H1 (cell line): ENCODE data around the gene MRPS27. TPM values are rescaled to one million over a fixed set of nuclear protein-coding genes. Genes with fewer than 3 reads are reported as not detected.

Experiments used
- CTCF ChIA-PET: fragments of 300-600 bp; sonication (Branson Sonifier 250); formaldehyde crosslinking; loops from one replicate; lab custom pipeline; 2021; ENCODE audit not compliant: partially characterized antibody; lab: Charles Lee
- POLR2A ChIA-PET: fragments of 300-600 bp; sonication (Branson Sonifier 250); formaldehyde crosslinking; loops from one replicate; lab custom pipeline; 2021; ENCODE audit warnings: inconsistent platforms; ENCODE audit not compliant: partially characterized antibody; lab: Charles Lee
- DNase-seq, 2 experiments: peaks; one replicate each; pipeline versions ENCODE4 v3.0.0 to v3.0.0-alpha.2; 2010 to 2022; ENCODE audit warnings: low spot score in 2 of 2, low read depth in 1 of 2, mixed read lengths in 1 of 2
- FAIRE-seq: peaks from 2 replicates; lab custom pipeline; 2011; peaks lifted over from hg19 to GRCh38; lab: Jason Lieb, UNC
- H2AFZ ChIP-seq: 2 replicates; pipeline ENCODE4 v1.8.1; 2012; ENCODE audit warnings: low read length, inconsistent platforms
- H2AK5ac ChIP-seq: 2 replicates; pipeline ENCODE4 v1.6.1; 2013; ENCODE audit warnings: low read depth, low read length
- H2BK120ac ChIP-seq: replicated peaks from 2 replicates; pipeline ENCODE3; 2013; ENCODE audit warnings: low read depth, low read length, inconsistent platforms
- H2BK12ac ChIP-seq: 2 replicates; pipeline ENCODE4 v1.6.1; 2013; ENCODE audit warnings: low read depth, low read length
- H2BK15ac ChIP-seq: 2 replicates; pipeline ENCODE4 v1.6.1; 2013; ENCODE audit warnings: low read length
- H2BK20ac ChIP-seq: 2 replicates; pipeline ENCODE4 v1.6.1; 2013; ENCODE audit warnings: low read length
- H2BK5ac ChIP-seq: 2 replicates; pipeline ENCODE4 v1.6.1; 2013; ENCODE audit warnings: low read depth, low read length
- H3K14ac ChIP-seq: 2 replicates; pipeline ENCODE4 v1.6.1; 2013; ENCODE audit warnings: inconsistent platforms; ENCODE audit not compliant: insufficient read length
- H3K18ac ChIP-seq: 2 replicates; pipeline ENCODE4 v1.6.1; 2013; ENCODE audit warnings: low read length; ENCODE audit errors: extremely low read depth
- H3K23ac ChIP-seq: 2 replicates; pipeline ENCODE4 v1.6.1; 2013; ENCODE audit warnings: inconsistent platforms; ENCODE audit not compliant: insufficient read length
- H3K23me2 ChIP-seq: 2 replicates; pipeline ENCODE4 v1.6.1; 2013; ENCODE audit warnings: low read depth, low read length
- H3K27ac ChIP-seq: 2 replicates; pipeline ENCODE4 v1.6.1; 2011; ENCODE audit warnings: low read depth, low read length, inconsistent platforms
- H3K27me3 ChIP-seq, 4 experiments: replicated peaks in 1 of 4; 1 replicate in 1 of 4; 2 replicates in 3 of 4; pipeline versions ENCODE4 v1.6.1 to v1.8.1; 2011 to 2013; ENCODE audit warnings: low read length in 3 of 4, mild to moderate bottlenecking in 3 of 4, inconsistent platforms in 2 of 4, mixed read lengths in 2 of 4, moderate library complexity in 1 of 4; ENCODE audit not compliant: control insufficient read depth in 3 of 4, insufficient read depth in 3 of 4; ENCODE audit errors: extremely low read depth in 1 of 4
- H3K36me3 ChIP-seq, 4 experiments: 2 replicates each; pipeline versions ENCODE4 v1.6.1 to v1.8.1; 2011 to 2013; ENCODE audit warnings: mild to moderate bottlenecking in 4 of 4, low read length in 3 of 4, moderate library complexity in 2 of 4, control low read depth in 1 of 4, inconsistent platforms in 1 of 4; ENCODE audit not compliant: insufficient read depth in 4 of 4, control insufficient read depth in 2 of 4
- H3K4ac ChIP-seq: replicated peaks from 2 replicates; pipeline ENCODE3; 2013; ENCODE audit warnings: low read length, low read depth, mixed read lengths, inconsistent platforms; ENCODE audit not compliant: insufficient read length
- H3K4me1 ChIP-seq, 4 experiments: replicated peaks in 1 of 4; 1 replicate in 1 of 4; 2 replicates in 3 of 4; pipeline versions ENCODE4 v1.6.1 to v1.8.1; 2011 to 2013; ENCODE audit warnings: low read length in 3 of 4, inconsistent platforms in 2 of 4, mixed read lengths in 1 of 4; ENCODE audit not compliant: insufficient read depth in 4 of 4, control insufficient read depth in 3 of 4
- H3K4me2 ChIP-seq, 2 experiments: 2 replicates each; pipeline versions ENCODE4 v1.6.1 to v1.8.1; 2011 to 2013; ENCODE audit warnings: low read depth in 2 of 2, low read length in 2 of 2, control low read depth in 1 of 2, inconsistent platforms in 1 of 2, mild to moderate bottlenecking in 1 of 2; ENCODE audit not compliant: insufficient read depth in 1 of 2
- H3K4me3 ChIP-seq, 4 experiments: fragments of 200-600, 300-600 bp in 1 of 4; sonication (generic), shearing (Covaris generic), sonication (Bioruptor Twin) in 1 of 4; 2 replicates each; pipeline versions ENCODE4 v1.5.1 to v1.8.1; 2011 to 2016; ENCODE audit warnings: low read length in 4 of 4, low read depth in 3 of 4, control low read depth in 2 of 4, inconsistent platforms in 2 of 4, mild to moderate bottlenecking in 2 of 4, mixed read lengths in 1 of 4, moderate library complexity in 1 of 4; ENCODE audit not compliant: insufficient read depth in 2 of 4; ENCODE audit errors: extremely low read depth in 1 of 4
- H3K56ac ChIP-seq: replicated peaks from 2 replicates; pipeline ENCODE3; 2013; ENCODE audit warnings: low read depth, mild to moderate bottlenecking, mixed read lengths, low read length, inconsistent platforms; ENCODE audit not compliant: insufficient read length
- H3K79me1 ChIP-seq: 2 replicates; pipeline ENCODE4 v1.6.1; 2013; ENCODE audit warnings: low read depth, low read length, control low read depth
- H3K79me2 ChIP-seq, 2 experiments: 2 replicates each; pipeline versions ENCODE4 v1.6.1 to v1.8.1; 2012 to 2013; ENCODE audit warnings: low read length in 2 of 2, mild to moderate bottlenecking in 2 of 2, inconsistent platforms in 1 of 2; ENCODE audit not compliant: insufficient read depth in 2 of 2, control insufficient read depth in 1 of 2
- H3K9ac ChIP-seq, 4 experiments: replicated peaks in 1 of 4; 1 replicate in 1 of 4; 2 replicates in 3 of 4; pipeline versions ENCODE4 v1.6.1 to v1.8.1; 2011 to 2013; ENCODE audit warnings: low read depth in 3 of 4, low read length in 3 of 4, control low read depth in 2 of 4, mild to moderate bottlenecking in 2 of 4, moderate library complexity in 2 of 4, inconsistent platforms in 1 of 4; ENCODE audit errors: extremely low read depth in 1 of 4
- H3K9me3 ChIP-seq, 2 experiments: 2 replicates each; pipeline versions ENCODE4 v1.6.1 to v1.8.1; 2012 to 2013; ENCODE audit warnings: mild to moderate bottlenecking in 2 of 2, moderate library complexity in 2 of 2, control low read depth in 1 of 2, inconsistent platforms in 1 of 2, low read depth in 1 of 2, low read length in 1 of 2, mixed read lengths in 1 of 2; ENCODE audit not compliant: insufficient read depth in 2 of 2
- H4K20me1 ChIP-seq, 2 experiments: replicated peaks in 1 of 2; 2 replicates each; pipeline versions ENCODE3 to v1.8.1; 2011 to 2013; ENCODE audit warnings: inconsistent platforms in 2 of 2, low read length in 2 of 2, mild to moderate bottlenecking in 1 of 2; ENCODE audit not compliant: insufficient read depth in 2 of 2, control insufficient read depth in 1 of 2
- H4K5ac ChIP-seq: 2 replicates; pipeline ENCODE4 v1.6.1; 2013; ENCODE audit warnings: low read length, low read depth, mixed read lengths, inconsistent platforms; ENCODE audit not compliant: insufficient read length
- H4K8ac ChIP-seq: 2 replicates; pipeline ENCODE4 v1.8.0; 2013; ENCODE audit warnings: mild to moderate bottlenecking, moderate library complexity, low read length, inconsistent platforms; ENCODE audit not compliant: insufficient read depth; ENCODE audit errors: extremely low read depth
- H4K91ac ChIP-seq: replicated peaks from 2 replicates; pipeline ENCODE3; 2013; ENCODE audit warnings: low read length, mixed read lengths, inconsistent platforms; ENCODE audit not compliant: insufficient read length
- ASH2L ChIP-seq: fragments of 200-600, 300-600 bp; sonication (generic); IDR thresholded peaks from one replicate; pipeline ENCODE4 v1.7.1; 2017; ENCODE audit warnings: low read length
- BRCA1 ChIP-seq: IDR thresholded peaks from 2 replicates; pipeline ENCODE4 v1.6.1; 2012; ENCODE audit warnings: low read depth, low read length, improper control_type of control experiment
- GTF2F1 ChIP-seq: IDR thresholded peaks from 2 replicates; pipeline ENCODE4 v1.6.1; 2012; ENCODE audit warnings: low read depth, low read length, improper control_type of control experiment, borderline replicate concordance
- KDM1A ChIP-seq: fragments of 200-600, 300-600 bp; sonication (generic); IDR thresholded peaks from 2 replicates; pipeline ENCODE4 v1.7.1; 2016; ENCODE audit warnings: mild to moderate bottlenecking, low read length, borderline replicate concordance
- NANOG ChIP-seq: IDR thresholded peaks from 2 replicates; pipeline ENCODE4 v1.6.1; 2011; ENCODE audit warnings: low read length, low read depth, mild to moderate bottlenecking, inconsistent platforms; ENCODE audit not compliant: insufficient read depth, poor library complexity, severe bottlenecking
- RAD21 ChIP-seq, 2 experiments: IDR thresholded peaks in 1 of 2; conservative IDR thresholded peaks in 1 of 2; 2 replicates each; pipeline ENCODE4 v1.6.1; 2011; ENCODE audit warnings: low read depth in 2 of 2, low read length in 2 of 2, improper control_type of control experiment in 1 of 2, inconsistent platforms in 1 of 2, mild to moderate bottlenecking in 1 of 2, moderate library complexity in 1 of 2
- SRF ChIP-seq: IDR thresholded peaks from 2 replicates; pipeline ENCODE4 v1.6.1; 2011; ENCODE audit warnings: mild to moderate bottlenecking, low read depth, low read length, moderate library complexity
- SUZ12 ChIP-seq: fragments of 200-600 bp; sonication (generic); IDR thresholded peaks from 2 replicates; pipeline ENCODE4 v1.6.1; 2012; ENCODE audit warnings: mild to moderate bottlenecking, inconsistent platforms, low read length, moderate library complexity, mixed read lengths
- YY1 ChIP-seq: IDR thresholded peaks from 2 replicates; pipeline ENCODE4 v1.6.1; 2011; ENCODE audit warnings: low read depth, mild to moderate bottlenecking, low read length
- WGBS, 2 experiments: shearing (Covaris generic) in 1 of 2; methylation state at CpG; one replicate each; pipeline versions ENCODE4 v1.1.6 to v1.1.7; 2013 to 2015; ENCODE audit warnings: low lambda C conversion rate in 2 of 2, mixed read lengths in 2 of 2, inconsistent platforms in 1 of 2, low coverage in 1 of 2, missing lambda C conversion rate in 1 of 2; ENCODE audit not compliant: insufficient replicate concordance in 2 of 2, insufficient coverage in 1 of 2, insufficient read length in 1 of 2; ENCODE audit errors: extremely low coverage in 1 of 2, missing lambda C conversion rate in 1 of 2; 5-methylcytosine and 5-hydroxymethylcytosine counted together
- polyA plus RNA-seq, 7 experiments: library from polyadenylated mRNA; depleted of rRNA in 3 of 7; stranded (reverse) in 5 of 7; unstranded in 2 of 7; fragments of >200 nt in 5 of 7; fragments of 200-250 nt in 2 of 7; gene quantifications; 1 replicate in 5 of 7; 2 replicates in 1 of 7; 4 replicates in 1 of 7; pipeline versions ENCODE4 v1.2.1 to v1.2.3, GENCODE V29; 2011 to 2013; ENCODE audit warnings: missing spikeins in 2 of 7, mixed read lengths in 2 of 7
- total RNA-seq: library from RNA; stranded (reverse); fragmentation: NEBNext Ultra II Directional; extraction: Animal tissue kit (Norgen Biotek cat#: 25700); gene quantifications from 2 replicates; pipeline ENCODE4 v1.2.1, GENCODE V29; 2021
- TF ChIP-seq, protein P1 (sequence below), 3 experiments: IDR thresholded peaks; 1 replicate in 2 of 3; 2 replicates in 1 of 3; pipeline versions ENCODE4 v1.5.1 to v1.6.1; 2011; ENCODE audit warnings: low read length in 3 of 3, mild to moderate bottlenecking in 3 of 3, inconsistent platforms in 2 of 3, low read depth in 1 of 3, moderate library complexity in 1 of 3; ENCODE audit not compliant: insufficient read depth in 1 of 3; ENCODE audit errors: control extremely low read depth in 1 of 3

The MRPS27 gene
- total and polyA plus RNA-seq, 2 of the 8 experiments (the other 6 are each of a cell fraction or from before 2014, with no cell fraction given), result 93.2 to 102 TPM

DNA sequence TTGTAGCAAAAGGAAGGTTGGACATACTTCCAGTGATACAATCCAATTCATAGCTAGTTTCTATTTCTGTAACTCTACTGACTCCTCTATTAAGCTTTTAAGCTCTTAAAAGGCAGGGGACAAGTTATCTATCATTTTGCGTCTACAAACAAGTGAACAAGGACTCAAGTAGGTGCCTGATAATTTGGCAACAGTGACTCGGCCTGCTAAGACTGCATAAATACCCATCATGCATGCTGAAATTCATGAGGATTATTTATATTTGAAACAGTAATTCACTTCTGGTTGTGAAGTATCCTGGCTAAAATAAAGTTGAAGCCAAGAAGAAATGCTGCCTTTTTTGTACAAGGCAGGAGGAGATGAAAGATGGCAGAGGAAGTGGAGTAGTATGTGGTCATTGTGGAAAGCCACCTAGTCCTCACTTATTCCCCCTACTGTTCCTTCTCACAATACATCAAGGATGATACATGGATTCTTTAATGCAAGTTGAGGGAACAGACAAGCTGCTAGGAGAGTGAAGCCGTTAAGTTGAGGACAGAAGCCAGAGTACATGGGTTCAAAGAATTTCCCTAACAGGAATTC lies 74.0 kb downstream of the MRPS27 start:
- no peak overlapping the region for H4K8ac ChIP-seq
- peaks cover 0 to 1% of the 10 kb centered on the region in 2 experiments for H4K20me1 ChIP-seq
- no peaks in the 10 kb centered on the region for H3K27me3 ChIP-seq
- ChIA-PET POLR2A (no interaction called here), CTCF (interaction anchor here (0.9 to 2.5 kb wide), 13 partner anchors 10 to 69 kb away, joined by 3 to 19 read pairs (median 6); no protein-coding TSS in a partner anchor)
- H3K23me2 ChIP-seq, result no peaks in the 10 kb centered on the region
- H3K9me3 ChIP-seq, result no peaks in the 10 kb centered on the region
- no peak overlapping the region for H2BK20ac ChIP-seq
- no peak overlapping the region for H3K9ac ChIP-seq
- 89% methylated on average over 3 of the region's 3 CpGs; no CpG with 5 or more reads in 1 of the 2 experiments for WGBS, 2 experiments
- DNase-seq (no peak), FAIRE-seq (no peak)
- no peak overlapping the region for H3K14ac ChIP-seq
- no peak overlapping the region for H2AFZ ChIP-seq
- no peak overlapping the region for H4K5ac ChIP-seq
- no peak overlapping the region for H3K27ac ChIP-seq
- no peak overlapping the region for H3K4ac ChIP-seq
- H3K4me2 ChIP-seq, result no peak overlapping the region
- H3K4me3 ChIP-seq, result no peak overlapping the region
- H3K23ac ChIP-seq, result no peak overlapping the region
- peaks cover 8 to 14% (median 11%) of the 10 kb centered on the region in 4 experiments for H3K4me1 ChIP-seq
- H2BK15ac ChIP-seq, result no peak overlapping the region
- no peak overlapping the region for H2AK5ac ChIP-seq
- H2BK12ac ChIP-seq, result no peak overlapping the region
- no peaks in the 10 kb centered on the region for H3K36me3 ChIP-seq
- no peaks in the 10 kb centered on the region for H3K79me1 ChIP-seq
- no peak overlapping the region for H2BK5ac ChIP-seq
- no peak overlapping the region for H3K18ac ChIP-seq
- no peak overlapping the region for H2BK120ac ChIP-seq
- no peak overlapping the region for H3K56ac ChIP-seq
- no peak overlapping the region for H4K91ac ChIP-seq
- peaks cover 0 to 27% of the 10 kb centered on the region in 2 experiments; a peak in 2 of 4 replicates for H3K79me2 ChIP-seq
- TF ChIP-seq, protein P1, sequence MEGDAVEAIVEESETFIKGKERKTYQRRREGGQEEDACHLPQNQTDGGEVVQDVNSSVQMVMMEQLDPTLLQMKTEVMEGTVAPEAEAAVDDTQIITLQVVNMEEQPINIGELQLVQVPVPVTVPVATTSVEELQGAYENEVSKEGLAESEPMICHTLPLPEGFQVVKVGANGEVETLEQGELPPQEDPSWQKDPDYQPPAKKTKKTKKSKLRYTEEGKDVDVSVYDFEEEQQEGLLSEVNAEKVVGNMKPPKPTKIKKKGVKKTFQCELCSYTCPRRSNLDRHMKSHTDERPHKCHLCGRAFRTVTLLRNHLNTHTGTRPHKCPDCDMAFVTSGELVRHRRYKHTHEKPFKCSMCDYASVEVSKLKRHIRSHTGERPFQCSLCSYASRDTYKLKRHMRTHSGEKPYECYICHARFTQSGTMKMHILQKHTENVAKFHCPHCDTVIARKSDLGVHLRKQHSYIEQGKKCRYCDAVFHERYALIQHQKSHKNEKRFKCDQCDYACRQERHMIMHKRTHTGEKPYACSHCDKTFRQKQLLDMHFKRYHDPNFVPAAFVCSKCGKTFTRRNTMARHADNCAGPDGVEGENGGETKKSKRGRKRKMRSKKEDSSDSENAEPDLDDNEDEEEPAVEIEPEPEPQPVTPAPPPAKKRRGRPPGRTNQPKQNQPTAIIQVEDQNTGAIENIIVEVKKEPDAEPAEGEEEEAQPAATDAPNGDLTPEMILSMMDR (IDR thresholded peaks at IDR 0.05; ENCODE audit: control extremely low read depth in 1 of 3, insufficient read depth in 1 of 3, low read depth in 1 of 3, low read length in 3 of 3), result no peak
- TF ChIP-seq SRF (no peak), YY1 (no peak), GTF2F1 (no peak), ASH2L (no peak), BRCA1 (no peak), RAD21 (IDR thresholded peaks at IDR 0.05 in 1 of 2, conservative IDR thresholded peaks at IDR 0.05 in 1 of 2; ENCODE audit: low read depth in 2 of 2, low read length in 2 of 2) (no peak), KDM1A (no peak), SUZ12 (no peak), NANOG (no peak)
